Measurements from ENCODE around the gene PPP4C. TPM values are rescaled to one million over a fixed set of nuclear protein-coding genes. Genes with fewer than 3 reads are reported as not detected.

PPP4C gene
- polyA plus RNA-seq, 3 donors = 45.7 to 93.1 (median 79.4) TPM

Other genes starting within 250 kb of the PPP4C start
- 100 to 1,000 TPM in 2 of 3 donors, 10 to 100 TPM in 1; 84.2 to 133 (median 122) TPM for gene CDIPT, start 212.8 kb upstream of the PPP4C start, polyA plus RNA-seq
- 10 to 100 TPM in 1 of 3 donors, 1 to 10 TPM in 1, under 1 TPM in 1; 0.11 to 11.5 (median 1.4) TPM for gene SEZ6L2, start 176.4 kb upstream of the PPP4C start, polyA plus RNA-seq
- gene ASPHD1, start 175.5 kb upstream of the PPP4C start, polyA plus RNA-seq = 1 to 10 TPM; 3.0 to 7.0 (median 4.5) TPM
- gene KCTD13, start 149.8 kb upstream of the PPP4C start, polyA plus RNA-seq = 10 to 100 TPM in 2 of 3 donors, 1 to 10 TPM in 1; 6.5 to 13.0 (median 10.5) TPM
- 100 to 1,000 TPM in 2 of 3 donors, 10 to 100 TPM in 1; 91.4 to 182 (median 115) TPM for gene TMEM219, start 113.9 kb upstream of the PPP4C start, polyA plus RNA-seq
- 10 to 100 TPM; 15.2 to 47.6 (median 32.2) TPM for gene TAOK2, start 102.1 kb upstream of the PPP4C start, polyA plus RNA-seq
- gene HIRIP3, start 80.4 kb upstream of the PPP4C start, polyA plus RNA-seq = 10 to 100 TPM; 10.1 to 14.8 (median 14.2) TPM
- gene INO80E, start 79.8 kb upstream of the PPP4C start, polyA plus RNA-seq = 10 to 100 TPM; 37.3 to 69.5 (median 50.1) TPM
- gene DOC2A, start 65.0 kb upstream of the PPP4C start, polyA plus RNA-seq = 1 to 10 TPM in 1 of 3 donors, under 1 TPM in 2; 0.25 to 1.9 (median 0.38) TPM
- gene C16orf92, start 52.8 kb upstream of the PPP4C start, polyA plus RNA-seq = not detected
- gene TLCD3B, start 44.7 kb upstream of the PPP4C start, polyA plus RNA-seq = under 1 TPM in 1 of 3 donors, not detected in 2; 0.10 TPM
- 1,000 to 10,000 TPM in 1 of 3 donors, 100 to 1,000 TPM in 2; 551 to 1,251 (median 711) TPM for gene ALDOA, start 10.2 kb upstream of the PPP4C start, polyA plus RNA-seq
- gene TBX6, start 15.9 kb downstream of the PPP4C start, polyA plus RNA-seq = 1 to 10 TPM in 1 of 3 donors, under 1 TPM in 2; 0.67 to 1.3 (median 0.73) TPM
- 100 to 1,000 TPM in 1 of 3 donors, 10 to 100 TPM in 2; 70.2 to 217 (median 86.0) TPM for gene YPEL3, start 20.2 kb downstream of the PPP4C start, polyA plus RNA-seq
- 1 to 10 TPM; 1.2 to 5.6 (median 3.4) TPM for gene GDPD3, start 37.5 kb downstream of the PPP4C start, polyA plus RNA-seq
- gene MAPK3, start 47.2 kb downstream of the PPP4C start, polyA plus RNA-seq = 100 to 1,000 TPM in 2 of 3 donors, 10 to 100 TPM in 1; 25.2 to 143 (median 108) TPM
- 10 to 100 TPM; 14.9 to 73.1 (median 72.4) TPM for gene CORO1A, start 107.6 kb downstream of the PPP4C start, polyA plus RNA-seq
- gene BOLA2B, start 117.7 kb downstream of the PPP4C start, polyA plus RNA-seq = 100 to 1,000 TPM in 2 of 3 donors, 10 to 100 TPM in 1; 77.5 to 143 (median 136) TPM
- gene SLX1A, start 117.9 kb downstream of the PPP4C start, polyA plus RNA-seq = 10 to 100 TPM; 33.5 to 60.0 (median 44.0) TPM
- 10 to 100 TPM in 1 of 3 donors, 1 to 10 TPM in 2; 4.9 to 20.1 (median 5.0) TPM for gene SULT1A3, start 123.3 kb downstream of the PPP4C start, polyA plus RNA-seq
- gene NPIPB13, start 172.5 kb downstream of the PPP4C start, polyA plus RNA-seq = 1 to 10 TPM; 2.7 to 5.5 (median 3.0) TPM